ENCODE measurements around the gene MLLT3. TPM values are rescaled to one million over a fixed set of nuclear protein-coding genes. Genes with fewer than 3 reads are reported as not detected.

Gene MLLT3
- total and polyA plus RNA-seq, 2 donors (not counting 1 experiment from before 2014, with no cell fraction given) = 37.3 to 43.8 TPM

GRCh38 chr9:20481437-20481836, 140.9 kb downstream of the MLLT3 start:
- Histone ChIP-seq H3K9me3 (ENCODE audit: control insufficient read depth, insufficient read depth, low read depth, low read length) (no peaks in the 10 kb centered on the region), H3K27ac (ENCODE audit: insufficient read depth, low read length) (no peak overlapping the region), H3K4me1 (ENCODE audit: control insufficient read depth, extremely low read depth, insufficient read depth, low read length) (no peaks in the 10 kb centered on the region), H4K20me1 (ENCODE audit: control insufficient read depth, extremely low read depth, insufficient read depth, low read length) (no peaks in the 10 kb centered on the region), H3K4me2 (ENCODE audit: extremely low read depth, insufficient read depth, low read length) (no peak overlapping the region), H3K36me3 (ENCODE audit: control insufficient read depth, insufficient read depth, low read length) (no peaks in the 10 kb centered on the region), H3K79me2 (ENCODE audit: control insufficient read depth, insufficient read depth, low read length) (no peaks in the 10 kb centered on the region), H2AFZ (ENCODE audit: low read length) (no peak overlapping the region), H3K9ac (ENCODE audit: insufficient read depth, low read length) (no peak overlapping the region), H3K27me3 (ENCODE audit: control insufficient read depth, insufficient read depth, low read length) (no peaks in the 10 kb centered on the region), H3K4me3 (replicated peaks in 1 of 4; ENCODE audit: control extremely low read depth in 1 of 4, insufficient read depth in 1 of 4, low read depth in 3 of 4, low read length in 4 of 4) (no peak overlapping the region)
- TF ChIP-seq, protein P1, sequence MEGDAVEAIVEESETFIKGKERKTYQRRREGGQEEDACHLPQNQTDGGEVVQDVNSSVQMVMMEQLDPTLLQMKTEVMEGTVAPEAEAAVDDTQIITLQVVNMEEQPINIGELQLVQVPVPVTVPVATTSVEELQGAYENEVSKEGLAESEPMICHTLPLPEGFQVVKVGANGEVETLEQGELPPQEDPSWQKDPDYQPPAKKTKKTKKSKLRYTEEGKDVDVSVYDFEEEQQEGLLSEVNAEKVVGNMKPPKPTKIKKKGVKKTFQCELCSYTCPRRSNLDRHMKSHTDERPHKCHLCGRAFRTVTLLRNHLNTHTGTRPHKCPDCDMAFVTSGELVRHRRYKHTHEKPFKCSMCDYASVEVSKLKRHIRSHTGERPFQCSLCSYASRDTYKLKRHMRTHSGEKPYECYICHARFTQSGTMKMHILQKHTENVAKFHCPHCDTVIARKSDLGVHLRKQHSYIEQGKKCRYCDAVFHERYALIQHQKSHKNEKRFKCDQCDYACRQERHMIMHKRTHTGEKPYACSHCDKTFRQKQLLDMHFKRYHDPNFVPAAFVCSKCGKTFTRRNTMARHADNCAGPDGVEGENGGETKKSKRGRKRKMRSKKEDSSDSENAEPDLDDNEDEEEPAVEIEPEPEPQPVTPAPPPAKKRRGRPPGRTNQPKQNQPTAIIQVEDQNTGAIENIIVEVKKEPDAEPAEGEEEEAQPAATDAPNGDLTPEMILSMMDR (conservative IDR thresholded peaks at IDR 0.05 in 1 of 2, IDR thresholded peaks at IDR 0.05 in 1 of 2; ENCODE audit: low read depth in 1 of 2, low read length in 2 of 2) = no peak
- TF ChIP-seq EZH2 (IDR thresholded peaks at IDR 0.05; ENCODE audit: low read length, missing control alignments) = no peak
- DNase-seq (ENCODE audit: low read depth in 2 of 2) = no peak

DNA sequence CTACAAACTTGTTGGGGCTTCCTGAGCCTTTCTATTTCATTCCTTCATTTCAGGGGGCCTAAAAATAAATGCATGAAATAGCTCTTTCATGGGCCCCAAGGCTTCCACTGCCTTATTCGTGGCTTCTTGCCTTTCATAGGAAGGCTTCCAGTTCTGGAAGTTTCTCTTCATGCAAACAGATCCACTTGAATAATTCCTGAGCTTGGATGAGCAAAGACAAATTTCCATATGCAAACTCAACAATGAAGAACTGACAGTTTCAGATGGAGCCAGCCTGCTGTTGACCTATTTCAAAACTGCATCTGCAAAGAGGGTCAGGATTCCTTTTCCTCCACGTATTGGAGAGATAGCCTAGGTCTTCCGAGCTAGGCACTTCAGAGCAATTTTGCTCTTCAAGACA, 142.1 kb downstream of the MLLT3 start:
- TF ChIP-seq EZH2 (IDR thresholded peaks at IDR 0.05; ENCODE audit: low read length, missing control alignments) = no peak
- TF ChIP-seq, protein P1 (conservative IDR thresholded peaks at IDR 0.05 in 1 of 2, IDR thresholded peaks at IDR 0.05 in 1 of 2; ENCODE audit: low read depth in 1 of 2, low read length in 2 of 2) = no peak
- no peak overlapping the region for H3K9ac ChIP-seq (ENCODE audit: insufficient read depth, low read length)
- H3K4me3 ChIP-seq (replicated peaks in 1 of 4; ENCODE audit: control extremely low read depth in 1 of 4, insufficient read depth in 1 of 4, low read depth in 3 of 4, low read length in 4 of 4) = no peak overlapping the region
- H3K27me3 ChIP-seq (ENCODE audit: control insufficient read depth, insufficient read depth, low read length) = no peaks in the 10 kb centered on the region
- no peak overlapping the region for H3K4me2 ChIP-seq (ENCODE audit: extremely low read depth, insufficient read depth, low read length)
- H3K9me3 ChIP-seq (ENCODE audit: control insufficient read depth, insufficient read depth, low read depth, low read length) = no peaks in the 10 kb centered on the region
- no peak overlapping the region for H3K27ac ChIP-seq (ENCODE audit: insufficient read depth, low read length)
- no peak for DNase-seq (ENCODE audit: low read depth in 2 of 2)
- H2AFZ ChIP-seq (ENCODE audit: low read length) = no peak overlapping the region
- H3K4me1 ChIP-seq (ENCODE audit: control insufficient read depth, extremely low read depth, insufficient read depth, low read length) = no peaks in the 10 kb centered on the region
- no peaks in the 10 kb centered on the region for H4K20me1 ChIP-seq (ENCODE audit: control insufficient read depth, extremely low read depth, insufficient read depth, low read length)
- no peaks in the 10 kb centered on the region for H3K36me3 ChIP-seq (ENCODE audit: control insufficient read depth, insufficient read depth, low read length)
- no peaks in the 10 kb centered on the region for H3K79me2 ChIP-seq (ENCODE audit: control insufficient read depth, insufficient read depth, low read length)

DNA sequence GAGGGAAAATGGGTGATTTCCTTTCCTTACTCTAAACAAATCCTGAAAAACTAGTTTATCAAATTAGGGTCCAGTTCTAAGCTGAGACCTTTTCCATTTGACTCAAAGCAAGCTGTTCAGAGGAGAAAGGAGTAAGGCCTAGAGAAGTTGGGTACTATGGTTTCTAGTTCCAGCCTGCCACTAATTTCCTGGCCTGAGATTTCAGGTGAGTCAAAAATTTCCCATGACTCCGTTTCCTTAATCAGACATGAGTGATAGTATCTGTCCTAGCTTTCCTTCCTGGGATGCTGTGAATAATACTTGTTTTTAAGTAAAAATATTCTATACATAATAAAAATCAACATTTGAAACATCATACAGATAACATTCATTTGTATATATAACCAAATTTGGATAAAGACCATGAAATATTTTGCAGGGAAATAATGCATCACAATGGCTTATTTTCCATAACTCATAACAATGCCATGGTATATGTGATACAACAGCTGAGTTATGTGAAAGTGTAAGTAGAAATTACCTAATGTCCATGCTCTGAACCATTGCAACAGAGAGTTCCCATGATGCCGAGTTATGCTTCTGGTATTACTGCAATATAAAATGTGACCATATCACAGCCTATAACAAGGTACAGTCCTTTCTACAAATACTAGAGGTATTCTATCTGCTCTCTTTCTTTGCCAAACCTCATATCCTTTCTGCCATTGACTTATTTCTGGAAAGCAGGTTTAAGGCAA, 142.7 kb downstream of the MLLT3 start:
- no peaks in the 10 kb centered on the region for H3K4me1 ChIP-seq (ENCODE audit: control insufficient read depth, extremely low read depth, insufficient read depth, low read length)
- peak in 1 of 2 donors; percentile 44 for DNase-seq (ENCODE audit: low read depth in 2 of 2)
- no peaks in the 10 kb centered on the region for H3K79me2 ChIP-seq (ENCODE audit: control insufficient read depth, insufficient read depth, low read length)

More for the DNA sequence above, 142.7 kb downstream of the MLLT3 start:
- H4K20me1 ChIP-seq (ENCODE audit: control insufficient read depth, extremely low read depth, insufficient read depth, low read length) = no peaks in the 10 kb centered on the region
- no peak overlapping the region for H3K4me2 ChIP-seq (ENCODE audit: extremely low read depth, insufficient read depth, low read length)
- H3K9me3 ChIP-seq (ENCODE audit: control insufficient read depth, insufficient read depth, low read depth, low read length) = no peaks in the 10 kb centered on the region
- no peak overlapping the region for H3K27ac ChIP-seq (ENCODE audit: insufficient read depth, low read length)
- H3K27me3 ChIP-seq (ENCODE audit: control insufficient read depth, insufficient read depth, low read length) = no peaks in the 10 kb centered on the region
- H3K36me3 ChIP-seq (ENCODE audit: control insufficient read depth, insufficient read depth, low read length) = no peaks in the 10 kb centered on the region
- TF ChIP-seq, protein P1 (conservative IDR thresholded peaks at IDR 0.05 in 1 of 2, IDR thresholded peaks at IDR 0.05 in 1 of 2; ENCODE audit: low read depth in 1 of 2, low read length in 2 of 2) = no peak
- TF ChIP-seq EZH2 (IDR thresholded peaks at IDR 0.05; ENCODE audit: low read length, missing control alignments) = no peak
- H3K4me3 ChIP-seq (replicated peaks in 1 of 4; ENCODE audit: control extremely low read depth in 1 of 4, insufficient read depth in 1 of 4, low read depth in 3 of 4, low read length in 4 of 4) = no peak overlapping the region
- no peak overlapping the region for H3K9ac ChIP-seq (ENCODE audit: insufficient read depth, low read length)
- H2AFZ ChIP-seq (ENCODE audit: low read length) = no peak overlapping the region
